HG03354 (cell line): ENCODE results near the gene SGPL1.
"Not testable (repeated sequence)": the region's sequence is repeated elsewhere in the genome, so short reads cannot be mapped to it uniquely, and the experiment has no call there.

Source experiments
- ATAC-seq: cut with Tn5 transposase; IDR thresholded peaks from one replicate; pipeline ENCODE4 v1.9.1; 2021; ENCODE audit warnings: mild to moderate bottlenecking; ENCODE audit not compliant: unreplicated experiment, poor library complexity, severe bottlenecking

Gene SGPL1

GRCh38 chr10:70815504-70816219 is at the start of gene SGPL1:
Gene SGPL1, plus strand, starts transcription at chr10:70815948. Its CDS starts 906 bp downstream, at chr10:70816854.
- peak; percentile 94 for ATAC-seq

DNA sequence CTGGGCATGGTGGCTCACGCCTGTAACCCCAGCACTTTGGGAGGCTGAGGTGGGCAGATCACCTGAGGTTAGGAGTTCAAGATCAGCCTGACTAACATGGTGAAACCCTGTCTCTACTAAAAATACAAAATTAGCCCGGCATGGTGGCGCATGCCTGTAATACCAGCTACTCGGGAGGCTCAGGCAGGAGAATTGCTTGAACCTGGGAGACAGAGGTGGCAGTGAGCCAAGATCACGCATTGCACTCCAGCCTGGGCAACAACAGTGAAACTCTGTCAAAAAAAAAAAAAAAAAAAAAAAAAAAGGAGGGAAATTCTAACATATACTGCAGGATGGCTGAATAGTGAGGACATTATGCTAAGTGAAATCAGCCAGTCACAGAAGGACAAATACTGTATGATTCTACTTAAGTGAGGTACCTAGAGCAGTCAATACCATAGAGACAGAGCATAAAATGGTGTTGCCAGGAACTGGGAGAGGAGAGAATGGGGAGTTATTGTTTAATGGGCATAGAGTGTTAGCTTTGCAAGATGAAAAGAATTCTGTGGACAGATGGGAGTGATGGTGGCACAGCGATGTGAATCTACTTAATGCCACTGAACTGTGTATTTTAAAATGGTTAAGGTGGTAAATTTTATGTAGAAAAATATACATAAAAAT is 47.6 kb upstream of the SGPL1 start:
- ATAC-seq: not testable (repeated sequence)

DNA sequence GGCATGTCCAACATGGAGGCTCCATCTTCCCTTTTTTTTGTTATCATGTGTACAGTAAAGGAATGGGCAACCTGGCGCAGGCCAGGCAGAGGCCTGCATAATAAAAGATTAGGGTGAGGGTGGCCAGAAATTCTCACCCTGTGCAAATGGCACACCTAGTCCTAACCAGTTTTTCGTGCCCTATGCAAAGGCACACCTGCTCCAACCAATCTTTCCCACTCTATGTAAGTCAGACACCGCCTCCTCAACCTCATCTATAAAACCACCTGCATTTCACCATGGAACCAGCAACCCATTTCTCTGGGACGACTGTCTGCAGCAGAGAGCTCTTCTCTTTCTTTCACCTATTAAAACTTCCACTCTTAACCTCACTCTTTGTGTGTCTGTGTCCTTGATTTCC is 46.6 kb upstream of the SGPL1 start:
- no peak for ATAC-seq

DNA sequence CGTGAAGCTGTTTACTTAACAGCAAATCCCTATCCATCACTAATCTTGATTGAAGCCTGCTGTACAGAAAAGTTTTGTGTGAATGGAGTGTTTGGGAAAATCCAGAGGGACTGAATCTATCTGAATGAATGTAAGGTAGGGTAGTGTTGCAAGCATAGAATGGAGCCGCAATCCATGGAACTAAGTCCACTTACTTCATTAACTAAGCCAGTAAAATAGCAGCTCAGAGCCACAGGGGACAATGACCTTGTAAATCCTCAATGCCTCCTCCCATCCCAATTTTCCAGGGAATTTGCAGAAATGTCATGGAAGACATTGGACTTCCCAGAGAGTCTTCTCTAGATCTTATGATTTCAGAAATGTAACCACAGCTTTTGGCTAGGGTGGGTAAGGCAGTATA is 45.7 kb upstream of the SGPL1 start:
- no peak for ATAC-seq

DNA sequence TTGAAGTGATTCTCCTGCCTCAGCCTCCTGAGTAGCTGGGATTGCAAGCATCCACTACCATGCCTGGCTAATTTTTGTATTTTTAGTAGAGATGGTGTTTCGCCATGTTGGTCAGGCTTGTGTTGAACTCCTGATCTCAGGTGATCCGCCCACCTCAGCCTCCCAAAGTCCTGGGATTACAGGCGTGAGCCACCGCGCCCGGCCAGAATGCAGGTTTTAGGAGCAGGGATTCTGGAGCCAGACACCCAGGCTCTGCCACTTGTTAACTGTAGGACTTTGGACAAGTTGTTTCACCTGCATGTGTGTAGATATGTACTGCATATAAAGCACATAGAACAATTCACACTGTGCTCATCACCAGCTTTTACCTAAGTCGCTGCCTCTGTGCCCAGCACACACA is 45.2 kb upstream of the SGPL1 start:
- not testable (repeated sequence) for ATAC-seq

DNA sequence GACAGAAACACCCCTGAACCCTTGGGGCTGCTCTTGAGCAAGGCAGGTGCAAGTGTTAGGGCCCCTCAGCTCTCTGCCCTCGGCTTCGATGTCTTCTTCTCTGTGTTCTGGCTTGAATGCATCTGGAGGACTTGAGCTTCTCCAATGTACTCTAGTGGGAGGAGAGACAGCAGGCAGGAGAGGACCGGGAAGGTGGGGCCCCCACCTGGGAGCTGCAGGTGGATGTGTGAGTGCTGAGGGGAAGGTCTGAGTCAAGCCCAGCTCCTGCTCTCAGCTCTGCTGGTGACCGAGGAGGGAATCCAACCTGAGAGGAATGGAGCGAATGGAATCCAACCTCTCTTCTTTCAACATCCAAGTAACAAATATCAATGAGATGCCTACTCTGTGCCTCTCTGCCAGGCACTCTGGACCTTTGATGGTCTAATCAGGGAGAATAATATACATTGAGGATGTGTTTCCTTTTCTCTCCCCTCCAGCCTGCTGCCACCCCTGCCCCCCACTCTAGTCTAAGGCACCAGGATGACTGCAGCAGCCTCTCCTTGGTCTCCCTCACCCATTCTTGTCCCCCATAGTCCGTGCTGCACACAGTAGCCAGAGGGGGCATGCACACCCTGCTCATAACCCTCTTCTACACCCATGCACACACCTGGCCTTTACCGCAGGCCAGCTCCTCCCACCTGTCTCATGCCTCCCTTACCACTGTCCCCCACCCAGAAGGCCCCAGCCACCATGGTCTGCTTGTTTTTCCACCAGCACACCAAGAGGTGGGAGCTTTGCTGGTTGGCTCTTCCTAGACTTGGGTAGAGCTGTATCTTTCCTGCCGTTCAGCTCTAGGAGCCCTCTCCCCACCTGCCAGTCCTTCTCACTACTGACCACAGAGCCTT is 44.2 kb upstream of the SGPL1 start:
- ATAC-seq: no peak

GRCh38 chr10:70772627-70773026 is 43.1 kb upstream of the SGPL1 start:
- ATAC-seq: no peak

DNA sequence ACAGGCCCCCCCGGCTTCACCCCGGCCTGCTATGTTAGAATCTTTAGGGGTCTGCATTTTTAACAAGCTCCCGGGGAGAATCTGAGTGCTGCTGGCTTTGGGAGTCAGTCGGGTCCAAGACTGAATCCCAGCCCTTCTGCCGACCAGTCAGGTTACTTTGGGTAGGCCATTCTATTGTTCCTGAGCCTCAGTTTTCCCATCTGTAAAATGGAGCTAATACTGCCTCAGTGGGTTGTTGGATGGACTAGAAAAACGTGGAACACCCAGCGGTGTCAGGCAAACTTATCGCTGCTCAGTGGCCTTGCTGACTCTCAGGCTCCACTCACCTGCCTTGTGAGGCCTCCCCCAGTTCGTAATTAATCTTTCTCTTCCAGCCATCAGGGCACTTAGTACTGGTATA is 42.3 kb upstream of the SGPL1 start:
- no peak for ATAC-seq

DNA sequence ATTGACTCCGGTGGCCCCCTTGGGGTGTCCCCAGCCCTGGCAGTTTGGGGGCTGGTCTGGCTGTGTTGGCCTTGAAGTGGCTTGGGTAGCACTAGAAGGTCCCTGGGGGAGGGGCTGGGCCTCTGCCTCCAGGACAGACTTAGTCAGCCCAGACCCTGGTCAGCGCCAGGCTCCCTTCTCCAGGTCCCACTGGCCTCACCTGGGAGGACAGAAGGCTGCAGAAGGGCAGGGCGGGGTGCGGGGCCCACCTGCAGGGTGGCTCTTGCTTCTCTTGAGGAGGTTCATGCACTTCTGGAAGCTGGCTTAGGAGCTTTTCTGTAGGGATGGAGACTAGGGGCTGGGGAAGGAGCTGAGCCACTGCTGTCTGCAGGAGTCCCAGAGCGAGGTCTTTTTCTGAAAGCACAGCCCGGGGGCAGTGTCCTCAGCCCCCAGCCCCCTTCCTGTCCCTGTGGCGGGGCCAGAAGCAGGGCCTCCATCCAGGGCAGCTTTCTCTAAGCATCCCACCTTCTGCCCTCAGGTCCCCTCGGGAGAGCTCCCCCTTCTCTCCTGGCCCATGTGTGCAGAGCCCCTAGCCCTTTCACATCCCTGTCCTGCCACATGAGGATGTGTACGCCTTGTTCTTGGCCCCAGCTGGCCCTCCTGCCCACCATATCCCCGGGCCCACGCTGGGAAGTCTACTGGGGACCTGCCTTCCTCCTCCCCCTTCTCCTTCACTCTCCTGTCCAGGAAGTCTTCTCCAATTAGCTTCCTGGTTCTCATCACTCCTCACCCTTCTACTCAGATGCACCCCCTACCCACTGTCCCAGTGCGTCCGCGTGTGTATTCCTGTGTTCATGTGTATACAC is 41.6 kb upstream of the SGPL1 start:
- no peak for ATAC-seq

DNA sequence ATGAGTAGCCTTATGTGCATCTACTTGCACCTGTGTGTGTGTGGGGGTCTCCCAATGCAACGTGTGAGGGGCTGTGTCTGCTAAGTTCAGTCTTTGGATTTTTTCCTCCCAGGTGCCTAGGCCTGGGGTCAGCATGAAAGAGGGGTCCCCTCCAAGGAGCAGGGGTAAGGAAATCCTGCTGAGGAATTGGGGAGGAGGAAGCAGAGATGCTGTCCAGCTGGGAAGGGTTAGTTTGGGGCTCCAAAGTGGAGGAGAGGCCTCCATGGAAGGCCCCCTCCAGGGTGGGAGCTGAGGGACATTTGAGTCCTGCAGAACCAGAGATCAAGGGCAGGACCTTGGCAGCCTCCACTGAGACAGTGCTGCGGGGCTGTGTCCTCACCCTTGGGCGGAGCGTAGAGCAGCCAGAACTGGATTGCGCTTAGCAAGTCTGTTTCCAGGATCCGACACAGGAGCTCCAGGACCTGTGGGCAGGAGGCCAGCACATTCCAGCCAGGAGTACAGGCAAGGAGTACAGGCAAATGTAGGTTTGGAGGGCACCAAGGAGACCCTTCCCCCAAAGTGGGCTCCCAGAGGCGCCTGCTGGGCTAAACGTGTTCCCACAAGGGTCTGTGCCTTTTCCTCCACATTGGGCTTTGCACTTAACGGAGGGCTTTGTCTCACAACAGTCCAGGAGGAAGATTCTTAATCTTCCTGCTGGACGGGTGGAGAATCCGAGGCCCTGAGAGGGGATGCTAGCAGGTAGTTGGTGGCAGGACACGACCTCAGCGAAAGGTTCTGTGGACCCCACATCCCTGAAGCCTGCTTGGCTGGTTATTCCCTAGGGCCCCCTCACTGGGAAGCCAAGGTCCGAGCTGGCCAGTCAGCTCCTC is 40.7 kb upstream of the SGPL1 start:
- no peak for ATAC-seq

- no peak for ATAC-seq
Measured at GRCh38 chr10:70775679-70776454, 39.9 kb upstream of the SGPL1 start.

- ATAC-seq: no peak
Measured at GRCh38 chr10:70776455-70777005, 39.2 kb upstream of the SGPL1 start.

DNA sequence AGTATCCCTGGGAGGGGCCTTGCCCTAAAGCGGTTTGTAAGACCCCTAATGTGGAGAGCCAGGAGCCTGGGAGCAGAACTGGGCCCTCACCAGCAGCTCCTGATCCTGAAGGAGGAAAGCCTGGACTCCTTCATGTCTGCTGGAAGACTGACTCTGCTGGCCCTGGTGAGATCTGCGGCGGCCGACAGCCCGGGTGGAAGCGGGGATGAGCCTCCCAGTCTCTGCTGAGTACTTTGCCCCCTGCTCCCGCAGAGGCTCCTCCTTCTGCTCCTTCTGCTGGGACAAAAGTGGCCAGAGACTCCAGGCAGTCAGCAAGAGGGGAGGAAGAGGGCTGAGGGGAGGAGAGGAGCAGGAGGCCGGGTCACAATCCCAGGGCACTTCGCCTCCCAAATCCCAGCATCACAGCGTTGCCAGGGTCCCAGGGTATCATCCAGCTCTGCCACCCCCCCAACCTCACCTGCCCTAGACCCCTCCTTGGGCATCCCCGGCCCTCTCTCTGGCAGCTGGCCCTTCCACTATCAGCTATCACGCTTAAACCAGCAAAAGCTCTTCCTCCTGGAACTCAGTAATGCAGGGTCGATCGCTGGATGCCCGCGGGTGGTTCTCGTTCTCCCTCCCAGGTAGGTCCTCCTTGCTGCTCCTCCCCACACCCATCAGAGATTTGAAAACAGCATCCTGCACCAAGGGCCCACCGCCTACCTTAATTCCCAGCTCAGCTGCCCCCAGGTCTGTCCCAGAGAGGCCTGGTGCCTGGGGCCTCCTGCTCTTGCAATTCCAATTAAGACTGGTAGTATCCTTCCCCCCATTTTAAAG is 38.5 kb upstream of the SGPL1 start:
- ATAC-seq: no peak

- no peak for ATAC-seq
Measured at GRCh38 chr10:70778267-70778924, 37.4 kb upstream of the SGPL1 start.

- ATAC-seq: no peak
Measured at GRCh38 chr10:70779088-70779487, 36.7 kb upstream of the SGPL1 start.

DNA sequence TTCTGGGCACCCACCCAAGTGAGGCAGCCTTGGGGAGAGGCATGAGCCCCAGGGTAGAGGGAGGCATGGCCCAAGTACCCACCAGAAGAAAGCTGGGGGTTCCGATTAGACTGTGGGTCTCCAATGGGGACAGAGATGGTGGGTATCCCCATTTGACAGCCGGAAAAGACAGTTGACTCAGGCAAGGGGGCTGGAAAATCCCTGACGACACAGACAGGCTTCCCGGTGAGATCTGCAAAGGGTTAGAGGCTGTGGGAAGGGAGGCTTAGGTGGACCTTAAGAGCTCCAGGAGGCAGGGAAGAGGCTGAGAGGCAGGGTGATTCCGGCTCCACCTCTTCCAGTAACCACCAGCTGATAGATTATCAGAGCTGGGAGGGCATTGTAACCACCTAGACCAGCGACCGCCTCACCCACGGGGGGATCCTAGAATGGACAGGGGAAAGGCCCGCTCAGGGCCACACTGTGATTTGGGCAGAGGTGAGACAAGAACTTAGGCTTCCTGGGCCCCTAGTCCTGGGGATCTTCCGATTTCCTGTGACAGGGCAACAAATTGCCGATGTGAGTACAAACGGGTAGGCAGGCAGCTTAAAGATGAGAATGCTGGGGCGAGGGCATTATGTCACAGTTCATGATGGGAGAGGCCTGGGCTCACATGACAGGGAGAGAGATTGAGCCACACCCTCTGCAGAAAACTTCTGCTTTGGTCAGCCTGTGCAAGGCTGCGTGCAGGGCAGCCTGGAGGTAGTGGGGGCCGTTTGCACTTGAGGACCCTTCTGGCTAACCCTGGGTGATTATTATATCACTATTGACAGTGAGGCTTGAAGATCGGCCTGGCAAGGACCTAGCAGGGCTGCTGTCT is 36.0 kb upstream of the SGPL1 start:
- ATAC-seq: no peak
